C4-2B (cell line): ENCODE results near the gene SCGB1C1.
"Not testable (repeated sequence)": the region's sequence is repeated elsewhere in the genome, so short reads cannot be mapped to it uniquely, and the experiment has no call there.

Experiments
- CTCF ChIP-seq: fragments of 450-650 bp; conservative IDR thresholded peaks from 2 replicates; pipeline ENCODE4 v1.5.1; 2017; ENCODE audit warnings: mild to moderate bottlenecking
- ZFX ChIP-seq: fragments of 450-650 bp; IDR thresholded peaks from 2 replicates; pipeline ENCODE4 v1.6.1; 2017

GRCh38 chr11:193481-193880, 603 bp downstream of the SCGB1C1 start:
- not testable (repeated sequence) for TF ChIP-seq CTCF, ZFX
